Panc1 (cell line): ENCODE measurements around the gene INPP5E.

Experiments used
- SIN3A ChIP-seq: IDR thresholded peaks from 2 replicates; pipeline ENCODE4 v1.6.1; 2012; ENCODE audit warnings: low read depth, mild to moderate bottlenecking, low read length, moderate library complexity, borderline replicate concordance; ENCODE audit not compliant: insufficient read depth
- TF ChIP-seq, protein P1 (sequence below): fragments of 450-650 bp; IDR thresholded peaks from 2 replicates; pipeline ENCODE4 v1.5.1; 2017; ENCODE audit warnings: mild to moderate bottlenecking

- TF ChIP-seq, protein P1, sequence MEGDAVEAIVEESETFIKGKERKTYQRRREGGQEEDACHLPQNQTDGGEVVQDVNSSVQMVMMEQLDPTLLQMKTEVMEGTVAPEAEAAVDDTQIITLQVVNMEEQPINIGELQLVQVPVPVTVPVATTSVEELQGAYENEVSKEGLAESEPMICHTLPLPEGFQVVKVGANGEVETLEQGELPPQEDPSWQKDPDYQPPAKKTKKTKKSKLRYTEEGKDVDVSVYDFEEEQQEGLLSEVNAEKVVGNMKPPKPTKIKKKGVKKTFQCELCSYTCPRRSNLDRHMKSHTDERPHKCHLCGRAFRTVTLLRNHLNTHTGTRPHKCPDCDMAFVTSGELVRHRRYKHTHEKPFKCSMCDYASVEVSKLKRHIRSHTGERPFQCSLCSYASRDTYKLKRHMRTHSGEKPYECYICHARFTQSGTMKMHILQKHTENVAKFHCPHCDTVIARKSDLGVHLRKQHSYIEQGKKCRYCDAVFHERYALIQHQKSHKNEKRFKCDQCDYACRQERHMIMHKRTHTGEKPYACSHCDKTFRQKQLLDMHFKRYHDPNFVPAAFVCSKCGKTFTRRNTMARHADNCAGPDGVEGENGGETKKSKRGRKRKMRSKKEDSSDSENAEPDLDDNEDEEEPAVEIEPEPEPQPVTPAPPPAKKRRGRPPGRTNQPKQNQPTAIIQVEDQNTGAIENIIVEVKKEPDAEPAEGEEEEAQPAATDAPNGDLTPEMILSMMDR, result no peak
- no peak for TF ChIP-seq SIN3A
Observed at GRCh38 chr9:136441681-136442245, 2.1 kb upstream of the INPP5E start.
